ENCODE results near the gene NDUFAF8.

DNA sequence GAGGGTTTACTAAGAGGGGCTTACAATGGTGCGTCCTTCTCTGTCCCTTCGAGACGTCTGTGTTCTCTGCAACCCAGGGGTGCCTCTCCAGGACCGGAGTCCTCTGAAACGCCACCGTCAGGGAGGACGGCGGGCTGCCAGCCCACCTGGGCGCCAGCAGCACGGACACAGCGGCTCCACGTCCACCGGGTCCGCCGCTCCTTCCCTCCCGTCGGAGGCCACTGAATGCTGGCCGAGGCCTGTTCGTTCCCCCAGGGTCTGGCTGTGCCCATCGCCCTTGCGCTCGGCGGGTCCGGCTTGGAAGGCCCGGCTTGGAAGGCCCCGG lies 666 bp upstream of the NDUFAF8 start:
- TF ChIP-seq, protein P1, sequence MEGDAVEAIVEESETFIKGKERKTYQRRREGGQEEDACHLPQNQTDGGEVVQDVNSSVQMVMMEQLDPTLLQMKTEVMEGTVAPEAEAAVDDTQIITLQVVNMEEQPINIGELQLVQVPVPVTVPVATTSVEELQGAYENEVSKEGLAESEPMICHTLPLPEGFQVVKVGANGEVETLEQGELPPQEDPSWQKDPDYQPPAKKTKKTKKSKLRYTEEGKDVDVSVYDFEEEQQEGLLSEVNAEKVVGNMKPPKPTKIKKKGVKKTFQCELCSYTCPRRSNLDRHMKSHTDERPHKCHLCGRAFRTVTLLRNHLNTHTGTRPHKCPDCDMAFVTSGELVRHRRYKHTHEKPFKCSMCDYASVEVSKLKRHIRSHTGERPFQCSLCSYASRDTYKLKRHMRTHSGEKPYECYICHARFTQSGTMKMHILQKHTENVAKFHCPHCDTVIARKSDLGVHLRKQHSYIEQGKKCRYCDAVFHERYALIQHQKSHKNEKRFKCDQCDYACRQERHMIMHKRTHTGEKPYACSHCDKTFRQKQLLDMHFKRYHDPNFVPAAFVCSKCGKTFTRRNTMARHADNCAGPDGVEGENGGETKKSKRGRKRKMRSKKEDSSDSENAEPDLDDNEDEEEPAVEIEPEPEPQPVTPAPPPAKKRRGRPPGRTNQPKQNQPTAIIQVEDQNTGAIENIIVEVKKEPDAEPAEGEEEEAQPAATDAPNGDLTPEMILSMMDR (IDR thresholded peaks at IDR 0.05; ENCODE audit: insufficient read depth, low read length, poor library complexity, severe bottlenecking), result no peak
- no peak for TF ChIP-seq EZH2phosphoT487 (conservative IDR thresholded peaks at IDR 0.05; ENCODE audit: low read length)
